Measurements from ENCODE around the gene PPP1R7. TPM values are rescaled to one million over a fixed set of nuclear protein-coding genes. Genes with fewer than 3 reads are reported as not detected.

Gene PPP1R7
- total and polyA plus RNA-seq, 8 donors: 61.6 to 80.0 (median 71.3) TPM

- ATAC-seq: no peak
- H3K4me3 ChIP-seq: no peak overlapping the region
- no peaks in the 10 kb centered on the region for H3K4me1 ChIP-seq
- DNase-seq: no peak
- TF ChIP-seq CTCF (IDR thresholded peaks at IDR 0.05): no peak
- H3K27me3 ChIP-seq: no peaks in the 10 kb centered on the region
- H3K36me3 ChIP-seq: peaks cover 0 to 15% of the 10 kb centered on the region in 2 donors
- intact Hi-C loops (cut with DNase I): no loop called here
- H3K9me3 ChIP-seq: no peaks in the 10 kb centered on the region
- no peak overlapping the region for H3K27ac ChIP-seq
These were observed 29.3 kb upstream of the PPP1R7 start for GRCh38 chr2:241121008-241121407.

DNA sequence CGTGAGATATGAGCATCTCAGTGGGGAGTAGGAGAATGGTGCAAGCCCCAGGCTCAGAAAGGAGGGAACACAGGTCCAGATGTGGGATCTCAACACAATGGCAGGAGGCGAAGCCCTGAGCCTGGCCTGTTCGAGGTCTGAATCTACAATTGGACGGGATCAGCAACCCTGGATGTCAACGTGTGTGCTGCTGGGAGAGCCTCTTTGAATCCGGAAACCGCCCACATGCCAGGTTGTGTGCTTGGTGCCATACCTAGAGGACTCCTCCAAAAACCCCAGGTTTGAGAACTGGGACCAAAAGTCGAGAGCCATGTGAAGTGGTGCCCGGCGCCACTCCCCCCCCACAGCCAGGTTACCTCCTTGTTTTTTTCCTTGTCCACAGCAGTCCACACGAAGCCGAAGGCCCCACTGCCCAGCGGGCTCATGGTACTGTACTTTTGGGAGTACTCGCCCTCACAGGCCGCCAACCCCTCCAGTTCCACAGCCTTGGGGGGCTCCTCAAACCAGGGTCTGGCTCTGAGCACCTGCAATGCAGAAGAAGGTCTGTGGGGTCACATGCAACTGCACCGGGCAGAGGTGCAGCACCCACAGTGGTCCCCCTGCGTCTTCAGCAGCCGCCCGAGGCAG is 27.8 kb upstream of the PPP1R7 start:
- no peak for ATAC-seq
- H3K4me3 ChIP-seq: no peak overlapping the region
- H3K9me3 ChIP-seq: no peaks in the 10 kb centered on the region
- peak in 1 of 4 donors; percentile 61 for DNase-seq
- intact Hi-C loops (cut with DNase I): no loop called here
- TF ChIP-seq CTCF (IDR thresholded peaks at IDR 0.05): no peak
- H3K36me3 ChIP-seq: peaks cover 0 to 26% of the 10 kb centered on the region in 2 donors
- H3K4me1 ChIP-seq: no peaks in the 10 kb centered on the region
- no peaks in the 10 kb centered on the region for H3K27me3 ChIP-seq
- H3K27ac ChIP-seq: no peak overlapping the region

DNA sequence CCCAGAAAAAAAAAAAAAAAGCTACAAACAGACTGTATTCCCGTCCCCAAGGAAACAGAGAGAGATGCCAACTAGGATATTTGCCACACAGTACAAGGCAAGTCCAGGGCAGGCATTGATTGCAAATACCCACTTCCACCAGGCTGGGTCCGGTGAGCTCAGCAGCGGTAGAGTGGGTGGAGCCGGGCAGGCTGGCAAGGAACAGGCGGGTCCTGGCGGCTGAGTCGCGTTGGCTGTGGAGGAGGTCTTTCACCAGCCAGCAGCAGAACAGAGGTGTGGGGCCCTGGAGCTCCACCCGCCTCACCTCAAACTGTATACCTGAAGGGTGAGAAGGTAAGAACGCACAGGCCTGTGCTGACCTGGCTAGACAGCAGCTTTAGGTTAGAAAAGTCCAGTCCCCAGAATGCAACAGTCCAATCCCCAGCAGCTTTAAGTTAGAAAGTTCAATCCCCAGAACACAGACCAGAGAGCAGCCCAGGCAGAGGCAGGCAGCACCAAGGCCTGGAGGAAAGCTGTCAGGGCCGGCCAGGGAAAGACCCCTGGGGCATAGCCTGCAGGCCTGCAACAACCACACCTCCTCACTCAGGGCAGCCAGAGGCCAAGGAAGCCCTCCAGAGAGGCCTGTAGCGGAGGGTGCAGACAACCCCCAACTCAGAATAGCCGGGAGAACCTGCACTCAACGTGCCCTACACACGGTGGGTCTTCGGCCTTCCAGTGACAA is 26.3 kb upstream of the PPP1R7 start:
- peak in 2 of 4 donors; percentile 28 to 66 for DNase-seq
- Histone ChIP-seq H3K4me1 (no peaks in the 10 kb centered on the region), H3K9me3 (no peaks in the 10 kb centered on the region), H3K36me3 (peaks cover 0 to 26% of the 10 kb centered on the region in 2 donors), H3K27ac (no peak overlapping the region), H3K27me3 (no peaks in the 10 kb centered on the region), H3K4me3 (no peak overlapping the region)
- no peak for TF ChIP-seq CTCF (IDR thresholded peaks at IDR 0.05)
- ATAC-seq: no peak
- intact Hi-C loops (cut with DNase I): no loop called here

- intact Hi-C loops (cut with DNase I): no loop called here
- DNase-seq (peak in 1 of 4 donors; percentile 60), ATAC-seq (no peak)
- no peak overlapping the region for H3K4me3 ChIP-seq
- peaks cover 0 to 26% of the 10 kb centered on the region in 2 donors for H3K36me3 ChIP-seq
- no peaks in the 10 kb centered on the region for H3K4me1 ChIP-seq
- no peak overlapping the region for H3K27ac ChIP-seq
- TF ChIP-seq CTCF (IDR thresholded peaks at IDR 0.05): no peak
- H3K27me3 ChIP-seq: no peaks in the 10 kb centered on the region
- no peaks in the 10 kb centered on the region for H3K9me3 ChIP-seq
These were observed 24.6 kb upstream of the PPP1R7 start for GRCh38 chr2:241125626-241126025.

DNA sequence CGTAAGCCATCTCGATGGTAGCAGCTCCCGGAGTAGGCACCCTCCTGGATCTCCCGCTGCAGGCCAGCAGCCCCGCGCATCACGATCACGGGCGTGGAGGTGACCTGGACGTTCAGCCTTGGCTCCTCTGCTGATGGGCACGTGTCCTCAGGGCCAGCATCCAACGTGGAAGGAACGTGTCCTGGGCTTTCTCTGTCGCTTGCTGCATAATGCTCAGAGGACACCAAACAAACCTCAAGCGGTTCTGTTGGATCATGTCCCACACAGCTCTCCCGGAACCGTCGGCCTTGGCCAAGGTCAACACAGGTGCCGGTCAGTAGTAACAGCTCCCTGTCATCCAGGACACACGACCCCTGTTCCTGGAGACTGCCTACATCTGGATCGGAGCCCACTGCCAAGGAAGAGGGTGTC is 24.1 kb upstream of the PPP1R7 start:
- H3K4me1 ChIP-seq: no peaks in the 10 kb centered on the region
- DNase-seq: no peak
- intact Hi-C loops (cut with DNase I): no loop called here

More for the DNA sequence above, 24.1 kb upstream of the PPP1R7 start:
- Histone ChIP-seq H3K27me3 (no peaks in the 10 kb centered on the region), H3K4me3 (no peak overlapping the region), H3K36me3 (peaks cover 0 to 26% of the 10 kb centered on the region in 2 donors), H3K27ac (no peak overlapping the region), H3K9me3 (no peaks in the 10 kb centered on the region)
- no peak for ATAC-seq
- no peak for TF ChIP-seq CTCF (IDR thresholded peaks at IDR 0.05)

Measured in left lung (tissue), 10 donors.